CD4-positive, alpha-beta T cell treated with Interleukin-1 beta for 1 hour (primary cell): ENCODE data around the gene ZCCHC7.
A peak's percentile ranks its signal among the peaks of the same experiment; 100 is the strongest.
"Not testable (repeated sequence)": the region's sequence is repeated elsewhere in the genome, so short reads cannot be mapped to it uniquely, and the experiment has no call there.

Experiments used
- DNase-seq, 2 donors: peaks; one replicate each; pipeline ENCODE4 v3.0.0-alpha.2; 2020 to 2022

ZCCHC7 gene

DNA sequence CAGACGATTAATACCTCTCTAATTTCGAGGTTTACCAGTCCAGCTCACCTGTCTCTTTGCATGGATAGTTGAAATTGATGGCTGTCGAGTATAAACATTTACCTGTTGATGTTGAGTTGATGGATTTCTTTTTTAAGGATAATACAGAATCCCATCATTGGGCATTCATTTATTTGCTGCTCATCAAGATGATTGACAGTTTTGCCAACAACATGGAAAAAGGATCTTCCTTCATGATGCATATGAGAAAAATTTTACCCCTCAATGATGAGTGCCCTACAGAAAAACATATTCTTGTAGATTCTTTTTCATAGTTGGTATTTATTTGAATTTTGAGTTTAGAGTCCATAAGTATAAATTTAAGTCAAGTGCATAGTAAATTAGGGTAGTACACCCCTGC, 59.2 kb downstream of the ZCCHC7 start:
- DNase-seq, result no peak

DNA sequence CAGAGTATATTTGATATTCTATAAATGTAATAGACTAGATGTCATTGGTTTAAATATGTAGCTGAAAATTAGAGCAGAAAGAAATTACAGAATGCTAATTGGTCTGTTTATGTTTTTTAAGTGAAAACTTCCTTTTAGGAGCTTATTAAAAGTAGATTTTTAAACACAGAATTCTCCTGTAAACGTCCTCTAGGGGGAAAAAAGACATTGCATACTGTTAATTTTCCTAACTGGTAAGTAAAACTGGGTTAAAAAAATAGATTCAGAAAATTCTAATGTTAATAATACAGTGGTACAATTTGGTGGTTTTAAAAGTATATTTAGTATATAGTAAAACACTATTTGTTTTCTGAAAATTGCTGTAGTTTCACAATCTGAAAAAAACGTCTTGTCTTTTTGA, 59.8 kb downstream of the ZCCHC7 start:
- no peak for DNase-seq

DNA sequence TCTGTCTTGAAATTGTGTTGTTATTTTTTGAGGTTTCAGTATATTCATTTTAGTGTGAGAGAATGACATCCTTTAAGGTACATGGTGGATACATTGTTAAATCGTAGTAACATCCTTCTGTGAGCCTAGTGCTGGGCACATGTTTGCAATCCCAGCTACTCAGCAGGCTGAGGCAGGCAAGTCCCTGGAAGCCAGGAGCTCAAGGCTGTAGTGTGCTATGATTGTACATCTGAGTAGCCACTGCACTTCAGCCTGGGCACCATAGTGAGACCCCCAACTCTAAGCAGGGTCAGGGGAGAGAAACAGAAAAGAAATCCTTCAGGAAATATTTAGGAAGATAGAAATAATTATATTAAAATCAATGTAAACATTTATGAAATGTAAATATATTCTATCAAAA, 62.3 kb downstream of the ZCCHC7 start:
- DNase-seq, result no peak

DNA sequence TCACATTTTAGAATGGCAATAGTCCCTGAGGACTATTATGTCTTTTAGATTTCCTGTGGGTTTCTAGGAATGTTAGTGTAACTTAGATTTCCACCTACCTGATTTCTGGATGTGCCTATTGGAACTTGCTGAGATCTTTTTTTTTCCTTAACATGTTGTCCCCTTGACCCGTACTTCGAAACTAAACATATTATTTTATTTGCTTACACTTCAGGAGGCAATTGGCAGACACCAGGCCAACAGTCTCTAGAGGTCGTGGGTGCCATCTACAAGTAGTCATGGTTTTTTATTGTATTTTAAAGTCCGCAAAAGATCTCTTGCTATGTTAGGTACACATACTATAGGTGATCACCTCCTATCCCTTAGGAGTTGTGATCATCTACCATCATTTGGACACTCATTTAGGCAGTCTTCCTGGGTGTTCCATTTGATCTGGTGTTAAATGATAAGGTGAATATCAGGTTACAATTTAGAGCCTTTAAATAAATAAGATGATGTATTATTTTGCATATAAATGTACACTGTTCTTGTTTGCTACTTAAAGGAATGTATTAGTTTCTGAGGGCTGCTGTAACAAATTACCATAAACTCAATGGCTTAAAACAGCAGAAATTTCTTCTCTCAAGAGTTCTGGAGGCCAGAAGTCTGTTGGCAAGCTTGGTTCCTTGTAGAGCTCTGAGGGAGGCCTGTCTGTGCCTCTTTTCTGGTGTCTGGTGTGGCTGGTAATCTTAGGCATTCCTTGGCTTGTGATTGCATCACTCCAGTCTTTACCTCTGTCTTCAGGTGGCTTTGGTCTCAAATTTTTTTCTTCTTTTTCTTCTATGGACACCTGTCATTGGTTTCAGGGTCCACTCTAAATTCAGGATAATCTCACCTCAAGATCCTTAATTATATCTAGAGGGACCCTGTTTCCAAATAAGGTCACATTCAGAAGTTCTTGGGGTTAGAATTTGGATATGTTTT, 64.8 kb downstream of the ZCCHC7 start:
- DNase-seq, result no peak

DNA sequence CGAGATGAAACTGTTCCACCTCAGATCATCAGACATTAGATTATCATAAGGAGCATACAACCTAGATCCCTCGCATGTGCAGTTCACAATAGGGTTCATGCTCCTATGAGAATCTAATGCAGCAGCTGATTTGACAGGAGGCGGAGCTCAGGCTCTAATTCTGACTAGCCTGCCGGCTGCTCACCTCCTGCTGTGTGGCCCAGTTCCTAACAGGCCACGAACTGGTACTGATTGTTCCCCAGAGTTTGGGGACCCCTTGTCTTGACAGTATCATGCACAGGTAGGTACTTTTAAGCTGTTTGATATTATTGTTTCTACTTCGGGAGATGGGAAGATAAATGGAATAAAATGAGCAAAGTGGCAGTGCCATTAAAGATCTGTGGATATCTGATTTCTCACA, 66.9 kb downstream of the ZCCHC7 start:
- DNase-seq, result peak in 1 of 2 donors; percentile 24

DNA sequence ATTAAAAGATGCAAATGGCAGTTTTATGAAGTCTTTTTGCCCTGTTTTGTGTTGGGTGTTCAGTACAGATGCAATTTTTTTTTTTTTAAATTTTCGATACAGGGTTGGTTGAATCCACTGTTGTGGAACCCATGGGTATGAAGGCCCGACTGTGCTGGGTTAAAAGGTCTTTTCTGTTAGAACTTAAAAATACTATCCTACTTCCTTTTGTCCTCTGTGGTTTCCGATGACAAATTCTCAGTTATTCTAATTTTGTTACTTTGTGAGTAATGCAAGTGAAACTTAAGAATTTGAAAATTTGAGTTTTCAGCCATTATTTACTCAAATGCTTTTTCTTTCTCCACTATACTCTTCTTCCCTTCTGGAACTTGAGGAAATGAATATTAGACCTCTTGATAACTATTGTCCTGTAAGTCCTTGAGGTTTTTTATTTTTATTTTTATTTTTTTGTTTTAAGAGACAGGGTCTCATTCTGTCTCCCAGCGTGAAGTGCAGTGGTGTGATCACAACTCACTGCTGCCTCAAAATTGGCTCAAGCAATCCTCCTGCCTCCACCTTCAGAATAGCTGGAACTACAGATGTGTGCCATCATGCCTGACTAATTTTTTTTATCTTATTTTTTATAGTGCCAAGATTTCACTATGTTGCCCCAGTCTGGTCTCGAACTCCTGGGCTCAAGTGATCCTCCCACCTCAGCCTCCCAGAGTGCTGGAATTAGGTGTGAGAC, 67.5 kb downstream of the ZCCHC7 start:
- DNase-seq, result peak in 1 of 2 donors; percentile 17

DNA sequence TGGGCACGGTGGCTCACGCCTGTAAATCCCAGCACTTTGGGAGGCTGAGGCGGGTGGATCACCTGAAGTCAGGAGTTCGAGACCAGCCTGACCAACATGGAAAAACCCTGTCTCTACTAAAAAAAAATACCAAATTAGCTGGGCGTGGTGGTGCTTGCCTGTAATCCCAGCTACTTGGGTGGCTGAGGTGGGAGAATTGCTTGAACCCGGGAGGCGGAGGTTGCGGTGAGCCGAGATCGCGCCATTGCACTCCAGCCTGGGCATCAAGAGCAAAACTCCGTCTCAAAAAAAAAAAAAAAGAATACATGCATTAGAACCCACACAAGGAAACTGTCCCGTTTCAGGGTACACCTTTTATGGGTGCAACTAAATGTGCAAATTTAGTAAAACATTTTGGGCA, 70.4 kb downstream of the ZCCHC7 start:
- not testable (repeated sequence) for DNase-seq

DNA sequence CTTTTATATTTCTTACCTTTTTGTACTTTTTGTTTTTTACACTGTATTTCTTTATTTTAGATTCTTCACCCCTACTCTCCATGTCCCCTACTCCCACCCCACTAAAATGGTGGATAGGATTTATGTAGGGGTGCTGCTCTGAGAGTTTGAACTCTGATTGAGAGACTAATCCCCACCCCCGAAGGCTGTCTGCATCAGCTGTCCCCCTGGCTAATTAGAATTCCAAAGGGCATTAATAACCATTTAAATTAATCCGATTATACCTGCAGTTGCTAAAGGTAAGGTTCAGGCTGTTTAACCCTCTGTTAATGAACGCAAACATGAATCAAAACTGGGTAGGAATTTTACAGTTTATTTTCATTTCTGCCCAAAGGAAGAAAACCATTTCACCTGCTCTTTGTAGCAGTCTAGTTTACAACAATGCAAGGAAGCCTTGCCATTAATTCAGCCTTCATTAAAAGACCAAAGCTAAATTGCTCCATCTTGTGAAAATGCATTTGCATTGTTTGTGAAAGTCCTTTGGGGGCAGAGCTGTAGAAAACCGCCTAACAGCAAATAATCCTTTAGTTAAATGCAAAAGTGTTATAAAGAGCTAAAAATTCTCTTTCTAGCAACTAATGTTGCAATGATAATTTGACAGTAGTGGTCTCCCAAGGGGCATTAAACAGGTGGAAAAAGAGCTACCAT, 71.2 kb downstream of the ZCCHC7 start:
- DNase-seq, result no peak

DNA sequence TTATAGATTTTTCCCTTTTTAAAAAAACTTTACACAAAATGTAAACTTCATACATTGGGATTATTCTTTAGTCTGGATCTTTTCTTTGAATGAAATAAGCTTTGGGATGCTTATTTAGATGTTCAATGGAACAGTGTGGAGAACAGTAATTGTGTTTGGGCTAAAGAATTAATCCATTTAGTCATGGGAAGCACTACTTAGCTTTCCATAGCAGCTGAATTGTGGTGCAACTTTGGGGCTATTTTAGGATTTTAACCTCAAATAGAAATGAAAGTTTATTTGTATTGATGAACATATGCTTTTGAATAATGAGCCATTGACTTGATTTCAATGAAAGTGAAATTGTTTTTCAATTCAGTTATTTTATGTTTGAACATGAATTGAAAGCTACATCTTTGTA, 72.4 kb downstream of the ZCCHC7 start:
- no peak for DNase-seq

DNA sequence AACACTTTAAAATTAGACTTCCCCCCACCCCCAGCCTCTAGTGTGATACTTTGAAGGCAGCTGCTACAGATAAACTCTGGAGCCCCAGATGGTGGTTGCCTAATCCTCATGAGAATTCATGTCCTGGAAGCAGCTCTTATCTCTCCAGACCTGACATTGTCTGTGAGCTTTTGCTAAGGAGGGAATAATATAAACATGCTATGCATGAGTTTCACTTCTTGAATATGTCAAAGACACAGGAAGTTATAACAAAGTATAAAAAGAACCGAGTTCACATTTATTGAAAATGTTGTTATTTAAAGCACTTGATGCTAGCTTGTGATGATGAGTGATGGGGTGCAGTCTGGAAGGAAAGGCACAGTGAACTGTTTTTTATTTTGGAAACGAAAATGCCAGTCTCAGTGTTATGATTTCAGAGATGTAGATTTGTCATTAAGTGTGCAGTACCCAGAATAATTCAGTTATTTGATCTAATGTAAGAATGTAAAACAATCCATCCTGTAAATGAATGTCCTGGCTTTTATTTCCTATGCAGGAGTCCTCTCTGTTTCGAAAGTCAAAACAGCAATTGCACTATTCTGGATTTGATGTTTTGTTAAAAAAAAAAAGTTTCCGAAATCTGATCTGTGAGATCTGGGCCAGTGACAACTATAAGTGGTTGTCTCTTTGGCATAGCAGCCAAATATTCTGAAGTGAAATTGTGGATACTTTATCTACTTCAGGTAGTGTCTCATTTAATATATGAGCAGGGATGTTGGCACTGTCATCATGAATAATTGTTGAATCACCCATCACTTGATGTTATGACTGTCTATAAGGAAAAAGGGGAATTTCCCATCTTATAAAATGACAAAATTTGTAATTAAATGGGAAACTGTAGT, 77.0 kb downstream of the ZCCHC7 start:
- DNase-seq, result peak in 1 of 2 donors; percentile 52

DNA sequence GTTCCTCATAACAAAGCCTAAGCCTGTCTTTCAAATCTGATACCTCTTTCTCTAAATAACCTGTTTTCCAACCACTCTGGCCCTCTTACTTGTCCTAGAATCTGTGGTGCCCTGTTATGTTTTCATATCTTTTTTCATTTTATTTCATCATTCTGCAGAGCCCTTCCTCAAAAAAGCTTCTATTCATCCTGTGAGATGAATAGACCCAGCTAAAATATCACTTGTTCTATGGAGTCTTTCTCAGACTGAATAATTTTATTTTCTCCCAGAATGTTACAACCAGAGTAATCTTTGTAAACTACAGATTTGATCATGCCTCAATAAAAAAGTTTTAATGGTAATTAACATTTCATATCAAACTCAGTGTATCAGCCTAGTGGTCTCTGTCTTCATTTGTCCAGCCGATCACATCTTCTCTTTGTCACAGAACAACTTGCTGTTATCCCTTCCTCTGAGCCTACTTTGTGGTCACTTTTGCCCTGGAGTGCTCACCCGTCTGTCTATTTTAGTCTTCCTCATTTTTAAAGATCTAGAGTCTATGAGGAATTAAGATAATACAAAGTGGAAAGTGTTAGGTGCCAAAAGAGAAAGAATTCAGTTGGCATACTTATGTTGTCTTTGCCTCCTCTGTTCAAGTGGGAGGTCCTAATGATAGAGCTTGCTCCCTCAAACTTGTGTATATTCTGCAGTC, 77.8 kb downstream of the ZCCHC7 start:
- DNase-seq, result no peak

DNA sequence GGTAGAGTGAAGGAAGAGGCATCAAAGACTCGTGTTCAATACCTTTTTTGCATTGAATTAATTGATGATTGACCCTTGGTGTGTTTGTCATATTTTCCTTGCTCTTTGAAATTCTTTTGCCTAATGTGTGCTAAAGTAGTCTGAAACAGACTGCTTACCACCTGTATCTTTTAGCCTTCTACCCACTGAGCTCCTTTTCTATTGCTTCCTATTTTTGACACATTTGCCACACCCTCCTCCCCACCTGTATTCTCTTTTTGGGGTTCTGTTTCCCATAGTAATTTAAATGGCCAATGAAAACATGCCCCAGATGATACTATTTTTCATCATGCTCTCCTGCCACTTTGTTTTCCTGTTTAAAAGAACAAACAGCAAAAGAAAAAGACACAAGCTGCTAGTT, 78.5 kb downstream of the ZCCHC7 start:
- DNase-seq, result no peak

DNA sequence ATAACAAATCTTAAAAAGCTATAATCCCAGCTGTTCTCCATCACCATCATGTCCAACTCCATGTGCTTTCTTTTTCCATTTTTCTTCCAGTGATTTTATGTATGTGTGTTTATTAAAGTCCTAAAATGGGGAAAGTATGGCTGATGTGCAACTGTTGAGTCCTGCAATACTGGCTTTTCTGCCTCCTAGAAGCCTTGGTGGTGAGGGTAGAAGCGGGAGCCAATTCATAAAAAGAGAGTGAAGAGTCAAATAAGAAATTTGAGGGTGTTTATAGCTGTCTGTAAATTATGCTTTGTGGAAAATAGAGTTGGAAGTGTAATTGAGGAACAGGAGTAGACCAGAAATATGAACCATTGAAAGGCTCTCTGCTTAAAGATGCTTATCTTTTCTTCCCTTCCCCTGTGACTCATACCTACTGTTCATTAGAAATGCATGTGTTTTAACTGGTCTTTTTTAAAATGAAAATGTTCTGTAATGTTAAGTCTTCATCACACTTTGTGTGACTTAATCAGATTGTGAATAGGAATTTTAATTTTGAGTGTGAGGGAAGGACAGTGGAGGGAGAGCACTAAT, 80.1 kb downstream of the ZCCHC7 start:
- no peak for DNase-seq

DNA sequence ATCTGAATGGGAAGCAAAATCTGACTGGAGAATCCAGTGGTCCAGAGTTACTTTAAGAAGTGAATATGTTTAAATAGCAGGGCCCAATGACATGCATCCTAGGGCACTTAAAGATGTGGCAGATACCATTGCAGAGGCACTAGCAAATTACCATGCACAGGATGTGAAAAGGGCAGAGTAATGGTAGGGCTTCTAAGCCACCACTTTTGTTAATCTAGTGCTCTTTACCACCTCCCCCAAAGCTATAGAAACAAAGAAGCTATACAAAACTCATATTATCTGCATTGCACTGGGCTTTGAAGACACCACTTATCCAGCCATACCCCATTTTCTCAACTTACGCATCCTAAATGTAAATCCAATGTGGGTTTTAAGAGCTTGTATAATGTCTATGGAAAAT, 81.2 kb downstream of the ZCCHC7 start:
- no peak for DNase-seq

DNA sequence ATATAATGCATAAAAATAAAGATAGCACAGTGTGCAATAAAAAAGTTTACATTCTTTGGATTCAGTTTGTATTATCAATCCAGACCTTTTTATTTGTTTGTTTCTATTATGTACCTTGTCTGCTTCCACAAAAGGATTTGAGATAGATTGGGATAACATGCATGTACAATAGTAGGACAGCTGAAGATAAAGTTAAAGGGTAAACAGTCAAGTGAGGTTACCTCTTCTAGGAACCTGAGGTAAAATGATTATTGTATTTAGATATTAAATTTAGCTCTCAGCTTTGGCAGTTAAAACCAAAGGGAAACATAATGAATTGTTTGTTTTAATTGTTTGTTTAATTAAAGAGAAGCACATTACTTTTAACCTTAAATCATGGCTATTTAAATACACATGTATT, 81.7 kb downstream of the ZCCHC7 start:
- no peak for DNase-seq

DNA sequence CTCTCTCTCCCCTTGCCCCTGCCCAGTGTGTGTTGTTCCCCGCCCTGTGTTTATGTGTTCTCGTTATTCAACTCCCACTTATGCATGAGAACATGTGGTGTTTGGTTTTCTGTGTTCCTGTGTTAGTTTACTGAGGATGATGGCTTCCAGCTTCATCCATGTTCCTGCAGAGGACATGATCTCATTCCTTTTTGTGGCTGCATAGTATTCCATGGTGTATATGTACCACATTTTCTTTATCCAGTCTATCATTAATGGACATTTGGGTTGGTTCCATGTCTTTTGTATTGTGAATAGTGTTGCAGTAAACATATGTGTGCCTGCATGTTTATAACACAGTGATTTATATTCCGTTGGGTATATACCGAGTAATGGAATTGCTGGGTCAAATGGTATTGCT, 83.1 kb downstream of the ZCCHC7 start:
- not testable (repeated sequence) for DNase-seq

DNA sequence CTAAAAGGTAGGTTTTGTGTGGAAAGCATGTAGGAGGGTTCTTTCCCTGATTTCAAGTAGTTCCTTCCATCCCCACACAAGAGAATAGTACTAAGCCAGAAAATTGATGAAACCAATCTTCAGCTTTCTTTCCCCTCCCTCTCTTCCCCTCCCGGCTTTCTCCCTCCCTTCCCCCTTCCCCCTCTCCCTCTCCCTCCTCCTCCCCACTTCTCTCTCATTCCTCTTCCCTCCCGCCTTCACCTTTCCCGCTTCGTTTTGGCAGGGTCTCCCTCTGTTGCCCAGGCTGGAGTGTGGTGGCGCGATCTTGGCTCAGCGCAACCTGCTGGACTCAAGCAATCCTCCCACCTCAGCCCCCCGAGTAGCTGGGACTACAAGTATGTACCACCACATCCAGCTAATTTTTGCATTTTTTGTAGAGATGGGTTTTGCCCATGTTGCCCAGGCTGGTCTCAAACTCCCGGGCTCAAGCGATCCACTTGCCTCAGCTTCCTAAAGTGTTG, 85.8 kb downstream of the ZCCHC7 start:
- no peak for DNase-seq

DNA sequence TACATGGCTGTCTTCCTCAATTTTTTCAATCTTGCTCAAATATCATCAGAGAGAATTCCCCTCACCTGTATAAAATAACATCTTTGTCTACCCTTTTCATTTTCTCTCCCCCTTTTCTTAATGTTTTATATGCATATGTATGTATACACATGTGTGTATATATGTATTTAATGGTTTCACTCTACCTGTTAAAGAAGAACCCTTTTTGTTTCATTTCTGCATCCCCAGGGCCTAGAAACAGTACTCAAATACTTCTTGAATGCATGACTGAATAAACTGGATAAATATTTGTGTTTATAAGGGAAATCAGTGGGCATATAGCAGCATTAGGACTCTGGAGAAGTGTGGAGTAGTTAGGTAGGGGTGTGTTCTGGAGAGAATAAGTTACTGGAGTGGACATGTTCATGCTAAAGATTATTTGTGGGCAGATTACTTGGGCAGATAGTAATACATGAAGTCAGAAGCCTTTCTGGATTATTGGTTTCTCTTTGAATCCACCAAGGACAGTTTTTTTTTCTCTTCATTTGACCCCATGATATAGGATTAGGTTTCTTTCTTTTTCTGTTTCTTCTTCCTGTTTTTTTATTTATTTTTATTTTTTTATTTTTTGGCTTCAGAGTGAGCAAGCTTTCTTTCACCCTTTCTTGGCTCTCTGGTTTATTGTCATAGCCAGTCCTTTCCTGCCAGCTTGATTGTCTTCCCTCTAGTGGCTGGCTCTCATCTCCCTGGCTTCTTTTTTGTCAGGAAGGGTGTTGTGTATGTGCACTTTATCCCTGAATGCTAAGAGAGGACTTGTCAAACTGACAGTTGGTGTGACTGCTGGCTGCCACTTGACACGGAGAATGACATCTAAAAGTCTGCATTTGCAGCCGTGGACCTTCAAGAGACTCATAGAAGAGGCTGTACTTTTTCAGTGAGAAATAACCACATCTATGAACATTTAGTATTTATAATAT, 89.3 kb downstream of the ZCCHC7 start:
- no peak for DNase-seq

DNA sequence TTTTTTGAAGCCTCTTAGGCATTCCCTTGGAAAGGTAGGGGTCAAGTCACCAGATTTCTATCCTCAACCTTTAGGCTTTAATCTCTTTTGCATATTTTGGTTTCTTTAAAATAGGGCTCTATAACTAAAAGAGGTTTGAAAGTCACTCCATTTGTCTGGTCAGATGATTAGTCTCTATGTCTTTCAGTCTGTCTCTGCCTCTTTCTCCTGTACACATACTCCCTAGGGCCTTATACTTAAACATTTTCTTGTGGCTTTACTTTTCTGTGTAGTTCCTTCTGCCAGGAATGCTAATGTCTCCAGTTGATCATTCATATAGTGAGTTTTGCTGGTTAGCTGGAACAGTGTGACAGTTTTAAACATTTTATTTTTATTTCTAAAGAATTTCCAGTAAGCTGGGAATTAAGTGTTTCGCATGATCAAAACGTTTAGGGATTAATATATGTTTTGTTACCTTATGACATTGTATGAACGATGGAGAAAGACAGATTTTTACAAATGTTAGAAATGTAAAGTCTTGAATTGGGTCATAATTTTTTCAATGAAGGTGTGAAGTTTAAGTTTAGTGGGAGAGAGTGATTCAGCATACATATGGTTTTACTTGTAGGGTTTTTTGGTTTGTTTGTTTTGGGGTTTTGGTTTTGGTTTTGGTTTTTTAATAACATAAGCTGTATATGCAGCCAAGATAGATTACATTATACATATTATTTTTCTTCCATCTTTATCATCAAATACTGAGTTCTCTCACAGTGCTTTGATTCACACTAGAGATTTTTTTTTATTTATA, 90.6 kb downstream of the ZCCHC7 start:
- DNase-seq, result no peak
